Measurements from ENCODE around the gene ISCU.

- TF ChIP-seq CTCF (IDR thresholded peaks at IDR 0.05; ENCODE audit: extremely low read depth in 1 of 2, insufficient read depth in 1 of 2, low read depth in 1 of 2, low read length in 2 of 2): no peak
- no peak for TF ChIP-seq POLR2A (IDR thresholded peaks at IDR 0.05; ENCODE audit: low read depth, low read length)
- TF ChIP-seq EZH2 (IDR thresholded peaks at IDR 0.05; ENCODE audit: borderline replicate concordance, low read depth, low read length, severe bottlenecking): no peak
- TF ChIP-seq POLR2AphosphoS5 (IDR thresholded peaks at IDR 0.05; ENCODE audit: insufficient read depth, low read depth, low read length): no peak
These were observed 20.1 kb downstream of the ISCU start for GRCh38 chr12:108582509-108582908.
